Stimulated activated naive B cell treated with anti-CD40 and anti-IgM and Interleukin-4, amounts not matched to agents 10 μg/mL and 1 μg/mL and 100 μg/mL, for 72 hours (primary cell): ENCODE data around the gene IFI6.
"Not testable (repeated sequence)": the region's sequence is repeated elsewhere in the genome, so short reads cannot be mapped to it uniquely, and the experiment has no call there.

Source experiments
- ATAC-seq, 2 donors: fragments of 150-1000 bp; cut with Tn5 transposase; replicated peaks; 2 replicates each; pipeline ENCODE4 v1.10.0; 2021; ENCODE audit warnings: moderate library complexity in 1 of 2
- DNase-seq: peaks from one replicate; pipeline ENCODE4 v3.0.0; 2021
- H3K27ac Mint-ChIP-seq: one replicate; pipeline ENCODE4 v1.8.0; 2022; ENCODE audit warnings: mild to moderate bottlenecking, mixed read lengths
- H3K27me3 Mint-ChIP-seq, 2 donors: one replicate each; pipeline ENCODE4 v1.8.0; 2022; ENCODE audit warnings: mixed read lengths in 2 of 2
- H3K36me3 Mint-ChIP-seq, 2 donors: one replicate each; pipeline ENCODE4 v1.8.0; 2022; ENCODE audit warnings: mixed read lengths in 2 of 2, mild to moderate bottlenecking in 1 of 2
- H3K4me1 Mint-ChIP-seq, 2 donors: one replicate each; pipeline ENCODE4 v1.8.0; 2022; ENCODE audit warnings: mixed read lengths in 2 of 2, mild to moderate bottlenecking in 1 of 2
- H3K4me3 Mint-ChIP-seq, 2 donors: one replicate each; pipeline ENCODE4 v1.8.0; 2022; ENCODE audit warnings: mild to moderate bottlenecking in 2 of 2, mixed read lengths in 2 of 2, moderate library complexity in 1 of 2
- H3K9me3 Mint-ChIP-seq, 2 donors: one replicate each; pipeline ENCODE4 v1.8.0; 2022; ENCODE audit warnings: mixed read lengths in 2 of 2, mild to moderate bottlenecking in 1 of 2

Gene IFI6

DNA sequence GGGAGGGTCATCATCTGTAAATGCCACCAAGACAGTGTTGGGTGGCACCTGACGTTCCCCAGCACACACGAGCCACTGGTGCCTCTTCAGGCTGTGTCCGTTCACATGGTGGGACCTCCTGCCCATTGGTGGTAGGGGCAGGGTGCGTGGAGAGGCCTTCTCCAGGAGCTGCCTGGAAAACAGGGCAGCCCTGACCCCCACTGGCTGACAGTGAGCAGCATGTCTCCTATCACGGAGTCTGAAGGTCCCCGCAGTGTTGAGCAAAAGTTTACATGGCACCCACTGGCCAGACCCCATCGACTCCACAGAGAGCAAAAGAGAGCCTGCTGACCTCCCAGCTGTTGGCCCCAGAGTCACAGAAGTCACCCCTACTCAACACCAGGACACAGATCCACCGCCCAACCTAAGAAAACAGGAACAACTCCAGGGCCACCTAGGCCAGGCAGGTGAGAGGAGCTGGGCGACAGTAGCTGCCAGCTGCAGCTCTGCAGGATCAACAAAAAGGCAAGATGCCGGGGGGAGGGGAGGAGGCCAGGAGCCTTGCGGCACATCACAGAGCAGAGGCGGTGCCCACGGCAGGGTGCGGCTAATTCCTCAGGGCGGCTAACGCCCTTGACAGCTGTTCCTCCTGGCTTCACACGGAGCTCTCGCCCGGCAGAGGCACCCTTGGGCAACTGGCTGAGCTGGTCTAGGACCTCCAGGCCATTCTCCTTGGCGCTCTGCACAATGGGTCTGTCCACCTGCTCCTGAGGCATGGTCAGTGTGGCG lies 14.4 kb upstream of the IFI6 start:
- H3K27me3 Mint-ChIP-seq, result peaks cover 5 to 8% of the 10 kb centered on the region in 2 donors
- no peak overlapping the region for H3K4me3 Mint-ChIP-seq
- H3K27ac Mint-ChIP-seq, result no peak overlapping the region
- DNase-seq (no peak), ATAC-seq (no peak)
- peaks cover 10 to 13% of the 10 kb centered on the region in 2 donors for H3K9me3 Mint-ChIP-seq
- H3K36me3 Mint-ChIP-seq, result peaks cover 5 to 8% of the 10 kb centered on the region in 2 donors
- peaks cover 12% of the 10 kb centered on the region in 2 donors for H3K4me1 Mint-ChIP-seq

GRCh38 chr1:27684176-27684575 lies 12.2 kb upstream of the IFI6 start:
- DNase-seq, result no peak
- no peak overlapping the region for H3K27ac Mint-ChIP-seq
- no peak overlapping the region for H3K4me3 Mint-ChIP-seq

DNA sequence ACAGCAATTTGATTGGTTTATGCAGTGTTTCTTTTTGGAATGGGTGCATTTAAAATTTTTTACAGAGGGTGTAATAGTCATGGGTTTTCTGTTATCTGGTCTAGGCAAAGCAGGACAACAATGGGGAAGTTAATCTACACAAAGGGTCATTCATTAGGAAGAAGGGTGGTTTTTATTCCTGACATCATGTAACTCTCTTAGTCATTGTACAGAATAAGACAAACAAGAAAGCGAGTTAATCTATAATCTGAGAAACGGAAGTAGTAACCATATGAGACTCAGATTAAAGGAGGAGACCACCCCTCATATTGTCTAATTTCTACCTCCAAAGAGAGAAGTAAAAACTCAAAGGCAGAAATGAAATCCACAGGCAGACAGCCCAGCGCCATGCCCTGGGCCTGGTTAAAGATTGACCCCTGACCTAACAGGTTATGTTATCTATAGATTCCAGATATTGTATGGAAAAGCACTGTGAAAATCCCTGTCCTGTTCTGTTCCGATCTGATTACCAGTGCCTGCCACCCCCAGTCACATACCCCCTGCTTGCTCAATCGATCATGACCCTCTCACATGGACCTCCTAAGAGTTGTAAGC lies 10.5 kb upstream of the IFI6 start:
- no peaks in the 10 kb centered on the region for H3K4me1 Mint-ChIP-seq
- ATAC-seq (no peak), DNase-seq (no peak)
- no peak overlapping the region for H3K4me3 Mint-ChIP-seq
- H3K9me3 Mint-ChIP-seq, result peaks cover 15 to 18% of the 10 kb centered on the region in 2 donors
- H3K36me3 Mint-ChIP-seq, result peaks cover 7 to 15% of the 10 kb centered on the region in 2 donors
- H3K27me3 Mint-ChIP-seq, result peaks cover 5 to 8% of the 10 kb centered on the region in 2 donors
- H3K27ac Mint-ChIP-seq, result no peak overlapping the region

More at GRCh38 chr1:27684176-27684575, 12.2 kb upstream of the IFI6 start:
- peaks cover 7 to 15% of the 10 kb centered on the region in 2 donors for H3K36me3 Mint-ChIP-seq
- H3K4me1 Mint-ChIP-seq, result peaks cover 1 to 2% of the 10 kb centered on the region in 2 donors
- H3K27me3 Mint-ChIP-seq, result peaks cover 5 to 8% of the 10 kb centered on the region in 2 donors
- ATAC-seq, result no peak
- peaks cover 15% of the 10 kb centered on the region in 2 donors for H3K9me3 Mint-ChIP-seq

GRCh38 chr1:27681580-27681979 lies 9.6 kb upstream of the IFI6 start:
- not testable (repeated sequence) for DNase-seq, H3K27ac Mint-ChIP-seq, ATAC-seq, H3K4me3 Mint-ChIP-seq, H3K4me1 Mint-ChIP-seq, H3K27me3 Mint-ChIP-seq
- peaks cover 7 to 15% of the 10 kb centered on the region in 2 donors for H3K36me3 Mint-ChIP-seq
- H3K9me3 Mint-ChIP-seq, result peaks cover 15 to 18% of the 10 kb centered on the region in 2 donors

DNA sequence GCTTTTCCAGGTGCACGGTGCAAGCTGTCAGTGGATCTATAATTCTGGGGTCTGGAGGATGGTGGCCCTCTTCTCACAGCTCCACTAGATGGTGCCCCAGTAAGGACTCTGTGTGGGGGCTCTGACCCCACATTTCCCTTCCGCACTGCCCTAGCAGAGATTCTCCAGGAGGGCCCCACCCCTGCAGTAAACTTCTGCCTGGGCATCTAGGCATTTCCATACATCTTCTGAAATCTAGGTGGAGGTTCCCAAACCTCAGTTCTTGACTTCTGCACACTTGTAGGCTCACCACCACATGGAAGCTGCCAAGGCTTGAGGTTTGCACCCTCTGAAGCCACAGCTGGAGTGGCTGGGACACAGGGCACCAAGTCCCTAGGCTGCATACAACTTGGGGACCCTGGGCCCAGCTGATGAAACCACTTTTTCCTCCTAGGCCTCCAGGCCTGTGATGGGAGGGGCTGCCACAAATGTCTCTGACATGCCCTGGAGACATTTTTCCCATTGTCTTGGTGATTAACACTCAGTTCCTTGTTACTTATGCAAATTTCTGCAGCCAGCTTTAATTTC lies 8.3 kb upstream of the IFI6 start:
- not testable (repeated sequence) for DNase-seq, ATAC-seq, H3K27me3 Mint-ChIP-seq

GRCh38 chr1:27678747-27679146 lies 6.8 kb upstream of the IFI6 start:
- no peak overlapping the region for H3K27ac Mint-ChIP-seq
- H3K4me1 Mint-ChIP-seq, result no peaks in the 10 kb centered on the region
- H3K4me3 Mint-ChIP-seq, result no peak overlapping the region
- no peaks in the 10 kb centered on the region for H3K27me3 Mint-ChIP-seq
- ATAC-seq, result no peak
- peaks cover 15 to 18% of the 10 kb centered on the region in 2 donors for H3K9me3 Mint-ChIP-seq
- H3K36me3 Mint-ChIP-seq, result peaks cover 7 to 15% of the 10 kb centered on the region in 2 donors
- DNase-seq, result no peak

More for the DNA sequence above, 8.3 kb upstream of the IFI6 start:
- H3K4me3 Mint-ChIP-seq, H3K4me1 Mint-ChIP-seq, H3K27ac Mint-ChIP-seq: not testable (repeated sequence)
- Mint-ChIP-seq H3K9me3 (peaks cover 15 to 18% of the 10 kb centered on the region in 2 donors), H3K36me3 (peaks cover 7 to 15% of the 10 kb centered on the region in 2 donors)

GRCh38 chr1:27676410-27676809 lies 4.4 kb upstream of the IFI6 start:
- no peak for ATAC-seq
- no peak for DNase-seq
- peaks cover 5 to 6% of the 10 kb centered on the region in 2 donors for H3K9me3 Mint-ChIP-seq
- H3K4me3 Mint-ChIP-seq, result no peak overlapping the region
- H3K36me3 Mint-ChIP-seq, result peaks cover 2 to 6% of the 10 kb centered on the region in 2 donors
- H3K27me3 Mint-ChIP-seq, result no peaks in the 10 kb centered on the region
- H3K27ac Mint-ChIP-seq, result no peak overlapping the region
- peaks cover 3 to 11% of the 10 kb centered on the region in 2 donors for H3K4me1 Mint-ChIP-seq

GRCh38 chr1:27672750-27673112 lies 739 bp upstream of the IFI6 start:
- Mint-ChIP-seq H3K9me3 (no peaks in the 10 kb centered on the region), H3K4me3 (peak overlapping the region in 1 of 2 donors; percentile 87), H3K27ac (peak overlapping the region; percentile 97), H3K27me3 (no peaks in the 10 kb centered on the region), H3K4me1 (peaks cover 6 to 24% of the 10 kb centered on the region in 2 donors), H3K36me3 (peaks cover 0 to 2% of the 10 kb centered on the region in 2 donors)
- peak; percentile 3 to 5 for ATAC-seq
- DNase-seq, result no peak

DNA sequence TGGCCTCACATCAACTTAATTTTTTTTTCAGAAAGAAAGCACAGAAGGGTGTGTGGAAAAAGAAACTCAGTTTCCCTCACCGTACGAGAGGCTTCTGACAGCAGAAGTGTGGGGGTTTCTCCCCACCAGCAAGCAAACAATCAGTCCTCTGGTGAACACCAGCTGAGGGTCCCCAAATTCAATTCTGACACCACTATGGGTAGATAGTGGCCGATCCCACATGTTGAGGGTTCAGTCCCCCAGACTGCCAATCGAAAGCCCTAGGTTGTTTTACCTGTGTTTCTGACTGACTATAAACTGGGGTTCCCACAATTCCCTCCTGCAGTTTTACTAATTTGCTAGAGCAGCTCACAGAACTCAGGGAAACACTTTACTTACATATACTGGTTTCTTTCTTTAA lies 2.1 kb downstream of the IFI6 start:
- Mint-ChIP-seq H3K4me1 (peaks cover 8 to 24% of the 10 kb centered on the region in 2 donors), H3K4me3 (no peak overlapping the region), H3K9me3 (no peaks in the 10 kb centered on the region), H3K27ac (no peak overlapping the region), H3K27me3 (no peaks in the 10 kb centered on the region), H3K36me3 (peaks cover 6 to 11% of the 10 kb centered on the region in 2 donors)
- DNase-seq (no peak), ATAC-seq (no peak)

- Mint-ChIP-seq H3K9me3 (no peaks in the 10 kb centered on the region), H3K4me3 (peak overlapping the region; percentile 62 to 76), H3K27me3 (no peaks in the 10 kb centered on the region), H3K27ac (peak overlapping the region; percentile 17), H3K4me1 (peaks cover 8 to 24% of the 10 kb centered on the region in 2 donors), H3K36me3 (peaks cover 6 to 11% of the 10 kb centered on the region in 2 donors)
- peak; percentile 58 to 59 for ATAC-seq
- peak; percentile 71 for DNase-seq
Measured at GRCh38 chr1:27668808-27669723, 2.9 kb downstream of the IFI6 start.

DNA sequence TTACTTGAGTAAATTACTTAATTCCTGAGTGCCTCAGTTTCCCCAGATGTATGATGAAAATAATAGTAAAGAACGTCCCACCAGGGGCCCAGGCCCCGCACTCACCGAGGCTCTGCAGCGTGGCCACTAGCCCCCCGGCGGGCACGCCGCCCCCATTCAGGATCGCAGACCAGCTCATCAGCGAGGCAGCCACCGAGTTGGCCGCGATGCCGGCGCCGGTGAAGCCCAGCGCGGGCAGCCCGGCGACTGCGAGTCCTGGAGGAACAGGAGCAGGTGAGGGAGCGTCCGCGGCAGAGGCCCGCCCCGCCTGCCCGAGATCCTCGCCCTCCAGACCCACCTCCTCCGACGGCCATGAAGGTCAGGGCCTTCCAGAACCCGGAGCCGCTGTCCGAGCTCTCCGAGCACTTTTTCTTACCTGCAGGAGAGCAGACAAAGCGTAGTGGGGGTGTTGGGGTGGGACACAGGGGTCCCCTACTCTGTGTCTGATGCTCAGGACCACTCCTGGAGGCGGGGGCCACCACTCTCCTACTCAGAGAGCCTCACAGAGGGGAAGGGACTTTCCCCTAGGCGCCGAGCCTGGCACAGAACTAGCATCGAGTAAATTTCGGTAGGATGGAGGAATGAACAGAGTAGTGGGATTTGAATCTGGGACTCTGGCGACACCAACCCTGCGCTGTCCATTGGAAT lies 3.7 kb downstream of the IFI6 start:
- Mint-ChIP-seq H3K27ac (no peak overlapping the region), H3K4me1 (peaks cover 8 to 26% of the 10 kb centered on the region in 2 donors), H3K36me3 (peaks cover 6 to 11% of the 10 kb centered on the region in 2 donors), H3K4me3 (no peak overlapping the region), H3K9me3 (no peaks in the 10 kb centered on the region), H3K27me3 (no peaks in the 10 kb centered on the region)
- ATAC-seq, result no peak
- no peak for DNase-seq

- DNase-seq (no peak), ATAC-seq (no peak)
- peaks cover 6 to 11% of the 10 kb centered on the region in 2 donors for H3K36me3 Mint-ChIP-seq
- H3K4me1 Mint-ChIP-seq, result peaks cover 18 to 32% of the 10 kb centered on the region in 2 donors
- no peaks in the 10 kb centered on the region for H3K9me3 Mint-ChIP-seq
- H3K4me3 Mint-ChIP-seq, result no peak overlapping the region
- no peaks in the 10 kb centered on the region for H3K27me3 Mint-ChIP-seq
- H3K27ac Mint-ChIP-seq, result peak overlapping the region; percentile 56
Measured at GRCh38 chr1:27666791-27667254, 5.2 kb downstream of the IFI6 start.

DNA sequence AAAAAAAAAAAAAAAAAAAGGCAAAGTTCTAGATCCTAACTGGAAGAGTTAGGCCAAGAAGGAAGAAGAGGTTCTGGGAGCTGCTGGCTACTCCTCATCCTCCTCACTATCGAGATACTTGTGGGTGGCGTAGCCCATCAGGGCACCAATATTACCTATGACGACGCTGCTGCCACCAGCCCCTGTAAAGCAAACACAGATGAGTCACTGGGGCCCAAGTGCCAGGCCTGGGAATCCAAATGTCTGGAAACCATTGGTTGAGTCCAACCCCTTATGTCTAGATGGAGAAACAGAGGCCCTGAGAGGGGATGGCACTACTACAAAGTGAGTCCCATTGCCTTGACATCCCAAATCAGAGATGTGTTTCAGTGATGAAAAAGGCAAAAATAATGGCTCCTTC lies 5.7 kb downstream of the IFI6 start:
- Mint-ChIP-seq H3K4me1 (peaks cover 21 to 32% of the 10 kb centered on the region in 2 donors), H3K4me3 (no peak overlapping the region), H3K9me3 (no peaks in the 10 kb centered on the region), H3K27ac (no peak overlapping the region), H3K27me3 (no peaks in the 10 kb centered on the region), H3K36me3 (peaks cover 6 to 11% of the 10 kb centered on the region in 2 donors)
- no peak for ATAC-seq
- DNase-seq, result no peak
